ENCODE measurements around the gene ISL2.

- TF ChIP-seq CTCF (optimal IDR thresholded peaks at IDR 0.05 in 1 of 3, IDR thresholded peaks at IDR 0.05 in 1 of 3, conservative IDR thresholded peaks at IDR 0.05 in 1 of 3; ENCODE audit: extremely low read depth in 1 of 3, insufficient read depth in 2 of 3, low read length in 3 of 3) (no peak), EZH2 (IDR thresholded peaks at IDR 0.05; ENCODE audit: low read length) (no peak)
Observed at GRCh38 chr15:76339305-76340197, 3.0 kb downstream of the ISL2 start.

Measured in keratinocyte (primary cell).